ENCODE measurements around the gene WDR33. TPM values are rescaled to one million over a fixed set of nuclear protein-coding genes. Genes with fewer than 3 reads are reported as not detected.

Gene WDR33
- total and polyA plus RNA-seq, 2 of the 13 experiments (the other 11 are each of a cell fraction or from before 2014, with no cell fraction given), result 54.9 to 78.2 TPM

- TF ChIP-seq ZNF318 (CRISPR knock-in tag; IDR thresholded peaks at IDR 0.05) (no peak; the same call in 1 of the 2 replicates), EZH2 (conservative IDR thresholded peaks at IDR 0.05; ENCODE audit: low read depth, low read length) (no peak), STAT6 (CRISPR knock-in tag; IDR thresholded peaks at IDR 0.05; ENCODE audit: borderline replicate concordance) (no peak), SIN3B (IDR thresholded peaks at IDR 0.05; ENCODE audit: low read length) (no peak), CSRNP1 (CRISPR knock-in tag; IDR thresholded peaks at IDR 0.05) (no peak; the same call in 1 of the 2 replicates), HDAC1 (CRISPR knock-in tag; IDR thresholded peaks at IDR 0.05) (peak; percentile 76), ATM (IDR thresholded peaks at IDR 0.05; ENCODE audit: borderline replicate concordance) (no peak), TEF (CRISPR knock-in tag; IDR thresholded peaks at IDR 0.05) (0 out of 2 replicates have a peak, but pooled peaks have one; percentile 40), IKZF5 (CRISPR knock-in tag; IDR thresholded peaks at IDR 0.05) (peak; percentile 34; the same call in 1 of the 2 replicates), EED (CRISPR knock-in tag; IDR thresholded peaks at IDR 0.05) (peak; percentile 96), SATB2 (CRISPR knock-in tag; IDR thresholded peaks at IDR 0.05) (0 out of 2 replicates have a peak, but pooled peaks have one; percentile 72), KDM6A (CRISPR knock-in tag; IDR thresholded peaks at IDR 0.05; ENCODE audit: low read depth) (no peak), AGO2 (optimal IDR thresholded peaks at IDR 0.05; ENCODE audit: low read depth, low read length) (peak; percentile 95)
These were observed 109.1 kb downstream of the WDR33 start (continued) for GRCh38 chr2:127701651-127702394.
